Gastroesophageal sphincter (tissue), 4 donors: ENCODE data around the gene EEFSEC. TPM values are rescaled to one million over a fixed set of nuclear protein-coding genes. Genes with fewer than 3 reads are reported as not detected.

Source experiments
- ATAC-seq: fragments of 150-250 bp; one replicate; pipeline ENCODE4 v1.9.1; 2016; ENCODE audit warnings: mild to moderate bottlenecking, moderate library complexity
- H3K27ac ChIP-seq, 4 donors: fragments of 200-600 bp; sonication (generic) in 3 of 4; 1 replicate in 3 of 4; 2 replicates in 1 of 4; pipeline ENCODE4 v1.5.1; 2016 to 2019
- H3K27me3 ChIP-seq: fragments of 200-600 bp; sonication (generic); one replicate; pipeline ENCODE4 v1.5.1; 2019
- H3K36me3 ChIP-seq, 2 donors: fragments of 200-600 bp; sonication (generic); one replicate each; pipeline ENCODE4 v1.5.1; 2019; ENCODE audit warnings: control low read depth in 1 of 2
- H3K4me1 ChIP-seq, 3 donors: fragments of 200-600 bp; sonication (generic); 1 replicate in 2 of 3; 2 replicates in 1 of 3; pipeline ENCODE4 v1.5.1; 2016 to 2019; ENCODE audit warnings: control low read depth in 2 of 3
- H3K4me3 ChIP-seq, 2 donors: fragments of 200-600 bp; sonication (generic); one replicate each; pipeline ENCODE4 v1.5.1; 2019; ENCODE audit warnings: mild to moderate bottlenecking in 1 of 2, moderate library complexity in 1 of 2
- H3K9me3 ChIP-seq, 3 donors: fragments of 200-600 bp; sonication (generic); one replicate each; pipeline ENCODE4 v1.5.1; 2017 to 2019; ENCODE audit warnings: control low read depth in 2 of 3
- EP300 ChIP-seq: sonication (generic); formaldehyde crosslinking; IDR thresholded peaks from one replicate; pipeline ENCODE4 v1.6.1; 2017; ENCODE audit warnings: antibody characterized with exemption, mild to moderate bottlenecking
- POLR2A ChIP-seq, 2 donors: fragments of 450-650 bp; IDR thresholded peaks; one replicate each; pipeline ENCODE4 v1.6.1; 2017; ENCODE audit warnings: antibody characterized with exemption in 2 of 2, mild to moderate bottlenecking in 2 of 2, moderate library complexity in 1 of 2
- POLR2AphosphoS5 ChIP-seq: sonication (generic); formaldehyde crosslinking; IDR thresholded peaks from one replicate; pipeline ENCODE4 v1.6.1; 2017; ENCODE audit warnings: antibody characterized with exemption
- WGBS, 2 donors: methylation state at CpG; one replicate each; pipeline ENCODE4 v1.1.5; 2018; ENCODE audit warnings: low coverage in 1 of 2; 5-methylcytosine and 5-hydroxymethylcytosine counted together
- total RNA-seq, 4 donors: library from RNA; depleted of rRNA; stranded (reverse); fragments of >200 nt; gene quantifications; one replicate each; pipeline ENCODE4 v1.1.0, GENCODE V29; 2016
- TF ChIP-seq, protein P1 (sequence below), 4 experiments: fragments of 200-600 bp in 2 of 4; fragments of 450-650 bp in 2 of 4; sonication (generic) in 1 of 4; IDR thresholded peaks; one replicate each; pipeline ENCODE4 v1.5.1; 2017 to 2019; ENCODE audit warnings: antibody characterized with exemption in 4 of 4, mild to moderate bottlenecking in 2 of 4, moderate library complexity in 2 of 4

Gene EEFSEC
- total RNA-seq, 4 donors from 2014 or later, result 5.8 to 16.5 (median 11.4) TPM

GRCh38 chr3:128285042-128285966 is 132.0 kb downstream of the EEFSEC start:
- TF ChIP-seq, protein P1, sequence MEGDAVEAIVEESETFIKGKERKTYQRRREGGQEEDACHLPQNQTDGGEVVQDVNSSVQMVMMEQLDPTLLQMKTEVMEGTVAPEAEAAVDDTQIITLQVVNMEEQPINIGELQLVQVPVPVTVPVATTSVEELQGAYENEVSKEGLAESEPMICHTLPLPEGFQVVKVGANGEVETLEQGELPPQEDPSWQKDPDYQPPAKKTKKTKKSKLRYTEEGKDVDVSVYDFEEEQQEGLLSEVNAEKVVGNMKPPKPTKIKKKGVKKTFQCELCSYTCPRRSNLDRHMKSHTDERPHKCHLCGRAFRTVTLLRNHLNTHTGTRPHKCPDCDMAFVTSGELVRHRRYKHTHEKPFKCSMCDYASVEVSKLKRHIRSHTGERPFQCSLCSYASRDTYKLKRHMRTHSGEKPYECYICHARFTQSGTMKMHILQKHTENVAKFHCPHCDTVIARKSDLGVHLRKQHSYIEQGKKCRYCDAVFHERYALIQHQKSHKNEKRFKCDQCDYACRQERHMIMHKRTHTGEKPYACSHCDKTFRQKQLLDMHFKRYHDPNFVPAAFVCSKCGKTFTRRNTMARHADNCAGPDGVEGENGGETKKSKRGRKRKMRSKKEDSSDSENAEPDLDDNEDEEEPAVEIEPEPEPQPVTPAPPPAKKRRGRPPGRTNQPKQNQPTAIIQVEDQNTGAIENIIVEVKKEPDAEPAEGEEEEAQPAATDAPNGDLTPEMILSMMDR (IDR thresholded peaks at IDR 0.05), result no peak
- TF ChIP-seq POLR2AphosphoS5, result no peak
- no peak for TF ChIP-seq EP300
- TF ChIP-seq POLR2A (IDR thresholded peaks at IDR 0.05), result no peak
- Histone ChIP-seq H3K27me3 (no peaks in the 10 kb centered on the region), H3K27ac (no peak overlapping the region), H3K9me3 (peaks cover 0 to 12% (median 0%) of the 10 kb centered on the region in 3 donors), H3K4me3 (no peak overlapping the region), H3K4me1 (peaks cover 0 to 29% (median 0%) of the 10 kb centered on the region in 3 donors), H3K36me3 (peaks cover 0 to 42% of the 10 kb centered on the region in 2 donors)
- WGBS, 2 donors, result 96 to 97% methylated on average over 11 to 13 of the region's 13 CpGs
- ATAC-seq, result no peak

- Histone ChIP-seq H3K9me3 (peaks cover 0 to 19% (median 0%) of the 10 kb centered on the region in 3 donors), H3K36me3 (peaks cover 0 to 46% of the 10 kb centered on the region in 2 donors), H3K27me3 (no peaks in the 10 kb centered on the region), H3K4me1 (peaks cover 0 to 23% (median 0%) of the 10 kb centered on the region in 3 donors), H3K4me3 (no peak overlapping the region), H3K27ac (no peak overlapping the region)
- no peak for TF ChIP-seq POLR2A (IDR thresholded peaks at IDR 0.05)
- WGBS, 2 donors, result 96 to 100% methylated on average over 2 of the region's 2 CpGs
- ATAC-seq, result no peak
Measured at GRCh38 chr3:128285967-128286321, 132.7 kb downstream of the EEFSEC start.

DNA sequence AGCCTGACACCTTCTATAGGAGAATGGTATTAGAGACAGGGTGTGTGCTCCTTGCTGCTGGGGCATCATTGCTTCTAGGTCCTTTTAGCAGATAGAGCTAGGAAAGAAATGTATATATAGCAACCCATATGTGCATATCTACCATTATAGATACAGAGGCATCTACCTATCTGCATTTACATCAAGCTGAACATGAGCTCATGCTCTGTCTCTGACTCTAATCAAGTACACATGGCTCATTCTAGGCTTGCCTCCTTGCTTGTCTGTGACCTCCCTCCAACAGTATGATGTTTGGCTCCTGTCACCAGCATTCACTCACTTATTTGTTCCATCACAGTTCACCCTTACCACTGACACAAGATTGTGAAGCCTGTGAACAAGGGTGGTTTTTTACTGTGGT is 133.4 kb downstream of the EEFSEC start:
- H3K27me3 ChIP-seq, result no peaks in the 10 kb centered on the region
- no peak overlapping the region for H3K27ac ChIP-seq
- H3K9me3 ChIP-seq, result peaks cover 0 to 24% (median 0%) of the 10 kb centered on the region in 3 donors
- ATAC-seq, result no peak
- TF ChIP-seq, protein P1 (IDR thresholded peaks at IDR 0.05), result no peak
- no peak for TF ChIP-seq POLR2A (IDR thresholded peaks at IDR 0.05)
- TF ChIP-seq EP300, result no peak
- TF ChIP-seq POLR2AphosphoS5, result no peak
- no peak overlapping the region for H3K4me3 ChIP-seq
- peaks cover 0 to 17% (median 0%) of the 10 kb centered on the region in 3 donors for H3K4me1 ChIP-seq
- H3K36me3 ChIP-seq, result peaks cover 0 to 51% of the 10 kb centered on the region in 2 donors

GRCh38 chr3:128287216-128287615 is 133.9 kb downstream of the EEFSEC start:
- peaks cover 0 to 24% (median 0%) of the 10 kb centered on the region in 3 donors for H3K9me3 ChIP-seq
- H3K27ac ChIP-seq, result no peak overlapping the region
- no peak overlapping the region for H3K4me3 ChIP-seq
- ATAC-seq, result no peak
- no peaks in the 10 kb centered on the region for H3K27me3 ChIP-seq
- peaks cover 0 to 51% of the 10 kb centered on the region in 2 donors for H3K36me3 ChIP-seq
- TF ChIP-seq EP300, result no peak
- TF ChIP-seq POLR2A (IDR thresholded peaks at IDR 0.05), result no peak
- TF ChIP-seq, protein P1 (IDR thresholded peaks at IDR 0.05), result no peak
- TF ChIP-seq POLR2AphosphoS5, result no peak
- peaks cover 0 to 12% (median 0%) of the 10 kb centered on the region in 3 donors for H3K4me1 ChIP-seq
- 72 to 100% methylated on average over 1 to 2 of the region's 2 CpGs for WGBS, 2 donors

DNA sequence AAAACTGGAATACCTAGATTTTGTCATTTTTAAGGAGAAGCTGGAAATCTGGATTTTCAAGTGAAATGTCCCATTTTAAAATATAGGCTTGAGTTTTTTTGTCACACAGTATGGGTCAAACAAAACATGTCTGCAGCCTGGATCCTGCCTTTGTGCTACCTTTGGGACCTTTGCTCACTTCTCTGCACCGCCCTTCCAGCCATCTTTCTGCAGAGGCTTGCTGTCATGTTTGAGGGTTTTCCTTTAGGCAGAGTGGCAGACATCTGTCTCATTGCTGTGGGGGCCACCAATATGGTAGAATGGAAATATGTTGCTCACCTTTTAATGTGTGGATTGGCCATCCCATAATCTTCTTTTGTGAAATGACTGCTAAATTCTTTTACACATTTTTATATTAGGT is 136.3 kb downstream of the EEFSEC start:
- H3K9me3 ChIP-seq, result peaks cover 0 to 24% (median 0%) of the 10 kb centered on the region in 3 donors
- H3K4me3 ChIP-seq, result no peak overlapping the region
- WGBS, 2 donors, result 100% methylated on average over 1 of the region's 1 CpG; no CpG with 5 or more reads in 1 of the 2 donors
- no peak overlapping the region for H3K27ac ChIP-seq
- H3K4me1 ChIP-seq, result no peaks in the 10 kb centered on the region
- no peak for ATAC-seq
- H3K36me3 ChIP-seq, result peaks cover 0 to 40% of the 10 kb centered on the region in 2 donors
- TF ChIP-seq POLR2A (IDR thresholded peaks at IDR 0.05) (no peak), EP300 (no peak), POLR2AphosphoS5 (no peak)
- TF ChIP-seq, protein P1 (IDR thresholded peaks at IDR 0.05), result no peak
- no peaks in the 10 kb centered on the region for H3K27me3 ChIP-seq
